ENCODE measurements around the gene AFMID.
A peak's percentile ranks its signal among the peaks of the same experiment; 100 is the strongest.
"Not testable (repeated sequence)": the region's sequence is repeated elsewhere in the genome, so short reads cannot be mapped to it uniquely, and the experiment has no call there.

The AFMID gene

GRCh38 chr17:78154903-78155811 lies 32.0 kb upstream of the AFMID start:
- no peak for DNase-seq

- no peak for DNase-seq
Observed at GRCh38 chr17:78159575-78160158, 27.5 kb upstream of the AFMID start.

GRCh38 chr17:78163881-78164747 lies 23.0 kb upstream of the AFMID start:
- DNase-seq: no peak

- no peak for DNase-seq
Observed at GRCh38 chr17:78164748-78165607, 22.2 kb upstream of the AFMID start.

- DNase-seq: peak; percentile 82
Observed at GRCh38 chr17:78166416-78166815, 20.7 kb upstream of the AFMID start.

- DNase-seq: peak; percentile 75
Observed at GRCh38 chr17:78168242-78168902, 18.8 kb upstream of the AFMID start, which contains the start of gene SYNGR2. TSS of gene SYNGR2 (plus strand) at chr17:78168581. CDS start at chr17:78168617, 36 bp downstream.

GRCh38 chr17:78168903-78169793 lies 18.0 kb upstream of the AFMID start:
- DNase-seq: peak; percentile 33

GRCh38 chr17:78170692-78171590 lies 16.2 kb upstream of the AFMID start:
- DNase-seq: no peak

GRCh38 chr17:78171591-78172248 lies 15.4 kb upstream of the AFMID start:
- DNase-seq: not testable (repeated sequence)

- no peak for DNase-seq
Observed at GRCh38 chr17:78172249-78173051, 14.7 kb upstream of the AFMID start.

- DNase-seq: no peak
Observed at GRCh38 chr17:78173097-78173715, 14.0 kb upstream of the AFMID start.

- DNase-seq: no peak
Observed at GRCh38 chr17:78174346-78174869, 12.8 kb upstream of the AFMID start.

- peak; percentile 59 for DNase-seq
Observed at GRCh38 chr17:78174870-78175642, 12.1 kb upstream of the AFMID start.

- no peak for DNase-seq
Observed at GRCh38 chr17:78175643-78175981, 11.6 kb upstream of the AFMID start.

GRCh38 chr17:78176548-78177025 lies 10.6 kb upstream of the AFMID start:
- DNase-seq: no peak

GRCh38 chr17:78179372-78179771 lies 7.8 kb upstream of the AFMID start:
- no peak for DNase-seq
